HepG2 (cell line): ENCODE measurements around the gene ZBTB43. TPM values are rescaled to one million over a fixed set of nuclear protein-coding genes. Genes with fewer than 3 reads are reported as not detected.

Experiments used
- BRCA1 ChIP-seq: sonication (generic); formaldehyde crosslinking; IDR thresholded peaks from 2 replicates; pipeline ENCODE4 v1.4.0; 2020; ENCODE audit warnings: missing genetic modification reagents
- HMG20B ChIP-seq: conservative IDR thresholded peaks from 2 replicates; pipeline ENCODE4 v1.6.1; 2016; ENCODE audit warnings: missing genetic modification reagents, missing compliant biosample characterization
- KLF16 ChIP-seq, 2 experiments: sonication (generic) in 1 of 2; formaldehyde crosslinking in 1 of 2; IDR thresholded peaks; 2 replicates each; pipeline versions ENCODE4 v1.6.1 to v1.8.0; 2016 to 2023; ENCODE audit warnings: missing genetic modification reagents in 2 of 2, missing compliant biosample characterization in 1 of 2
- RBM39 ChIP-seq: fragments of 200-400 bp; formaldehyde crosslinking; IDR thresholded peaks from one replicate; pipeline ENCODE4 v1.6.1; 2018; ENCODE audit warnings: antibody characterized with exemption, mild to moderate bottlenecking, low read depth, low read length; ENCODE audit not compliant: poor library complexity, severe bottlenecking
- SSRP1 ChIP-seq: IDR thresholded peaks from 2 replicates; pipeline ENCODE4 v1.6.1; 2016; ENCODE audit warnings: control low read depth
- TCF12 ChIP-seq, 2 experiments: fragments of 450-650 bp in 1 of 2; sonication (generic) in 1 of 2; formaldehyde crosslinking in 1 of 2; IDR thresholded peaks; 2 replicates each; pipeline versions ENCODE4 v1.6.1 to v1.8.0; 2017 to 2022; ENCODE audit warnings: antibody characterized with exemption in 1 of 2, mild to moderate bottlenecking in 1 of 2, missing genetic modification reagents in 1 of 2, moderate library complexity in 1 of 2
- THAP11 ChIP-seq: IDR thresholded peaks from 2 replicates; pipeline ENCODE4 v1.6.1; 2016; ENCODE audit warnings: missing biosample characterization, missing genetic modification reagents
- ZBTB26 ChIP-seq: IDR thresholded peaks from 2 replicates; pipeline ENCODE4 v1.6.1; 2016; ENCODE audit warnings: missing compliant biosample characterization, missing genetic modification reagents, borderline replicate concordance
- ZNF546 ChIP-seq: sonication (generic); formaldehyde crosslinking; conservative IDR thresholded peaks from 2 replicates; pipeline ENCODE4 v1.8.1; 2023; ENCODE audit warnings: mild to moderate bottlenecking, missing genetic modification reagents
- ZNF569 ChIP-seq: sonication (generic); formaldehyde crosslinking; IDR thresholded peaks from 2 replicates; pipeline ENCODE4 v1.5.0; 2020; ENCODE audit warnings: mild to moderate bottlenecking, missing genetic modification reagents, moderate library complexity, borderline replicate concordance
- ZNF660 ChIP-seq: sonication (generic); formaldehyde crosslinking; IDR thresholded peaks from 2 replicates; pipeline ENCODE4 v1.5.1; 2020; ENCODE audit warnings: mild to moderate bottlenecking, low read depth, missing genetic modification reagents, borderline replicate concordance
- ZNF792 ChIP-seq: IDR thresholded peaks from 2 replicates; pipeline ENCODE4 v1.6.1; 2016
- ZSCAN25 ChIP-seq: sonication (generic); formaldehyde crosslinking; IDR thresholded peaks from 2 replicates; pipeline ENCODE4 v1.8.0; 2022; ENCODE audit warnings: mild to moderate bottlenecking, missing genetic modification reagents
- ZUFSP ChIP-seq: sonication (generic); formaldehyde crosslinking; IDR thresholded peaks from 2 replicates; pipeline ENCODE4 v1.9.0; 2021; ENCODE audit warnings: missing genetic modification reagents, mild to moderate bottlenecking, borderline replicate concordance
- polyA plus RNA-seq, 8 experiments: library from polyadenylated mRNA; depleted of rRNA in 3 of 8; stranded (reverse) in 7 of 8; unstranded in 1 of 8; fragments of >200 nt; fragmentation: Illumina TruSeq in 4 of 8; extraction: Trizol in 4 of 8; gene quantifications; 2 replicates each; pipeline versions ENCODE4 v1.2.1 to v1.2.3, GENCODE V29; 2011 to 2016; ENCODE audit warnings: low read depth in 4 of 8, missing spikeins in 1 of 8, mixed read lengths in 1 of 8; ENCODE audit not compliant: insufficient read depth in 1 of 8
- total RNA-seq, 5 experiments: library from RNA; depleted of rRNA; stranded (reverse); fragments of >200 nt; fragmentation: Illumina TruSeq; extraction: Trizol; gene quantifications; 2 replicates each; pipeline ENCODE4 v1.2.3, GENCODE V29; 2016; ENCODE audit warnings: low read depth in 1 of 5
- TF ChIP-seq, protein P1 (sequence below): sonication (generic); formaldehyde crosslinking; IDR thresholded peaks from 2 replicates; pipeline ENCODE4 v1.4.0; 2020; ENCODE audit warnings: mild to moderate bottlenecking, missing genetic modification reagents
- TF ChIP-seq, protein P2 (sequence below), 2 experiments: sonication (generic) in 1 of 2; formaldehyde crosslinking in 1 of 2; IDR thresholded peaks; 2 replicates each; pipeline versions ENCODE4 v1.4.0 to v1.6.1; 2016 to 2020; ENCODE audit warnings: borderline replicate concordance in 1 of 2, low read depth in 1 of 2, mild to moderate bottlenecking in 1 of 2, missing genetic modification reagents in 1 of 2
- TF ChIP-seq, protein P3 (sequence below): sonication (generic); formaldehyde crosslinking; IDR thresholded peaks from 2 replicates; pipeline ENCODE4 v1.5.1; 2020; ENCODE audit warnings: mild to moderate bottlenecking, moderate library complexity, missing genetic modification reagents

The ZBTB43 gene
- total and polyA plus RNA-seq, 2 of the 13 experiments (the other 11 are each of a cell fraction or from before 2014, with no cell fraction given), result 7.1 to 31.4 TPM

GRCh38 chr9:126804696-126805553 is at the start of gene ZBTB43 (continued):
- TF ChIP-seq TCF12 (IDR thresholded peaks at IDR 0.05) (no peak), TCF12 (CRISPR knock-in tag; IDR thresholded peaks at IDR 0.05) (peak; percentile 64), ZNF792 (peak; percentile 23; the same call in 1 of the 2 replicates), ZBTB26 (CRISPR knock-in tag) (peak; percentile 25; the same call in 1 of the 2 replicates), THAP11 (CRISPR knock-in tag) (peak; percentile 91), BRCA1 (CRISPR knock-in tag) (0 out of 2 replicates have a peak, but pooled peaks have one; percentile 27), RBM39 (peak; percentile 83), HMG20B (CRISPR knock-in tag) (no peak), SSRP1 (CRISPR knock-in tag) (no peak), ZUFSP (CRISPR knock-in tag) (no peak), ZNF546 (CRISPR knock-in tag) (no peak; the same call in 1 of the 2 replicates), KLF16 (CRISPR knock-in tag; IDR thresholded peaks at IDR 0.05) (peak in 1 of 2 experiments; percentile 74; a peak in 1 of 4 replicates), ZNF569 (CRISPR knock-in tag) (peak; percentile 45; the same call in 1 of the 2 replicates), ZNF660 (CRISPR knock-in tag) (no peak), ZSCAN25 (0 out of 2 replicates have a peak, but pooled peaks have one; percentile 20)
- TF ChIP-seq, protein P1, sequence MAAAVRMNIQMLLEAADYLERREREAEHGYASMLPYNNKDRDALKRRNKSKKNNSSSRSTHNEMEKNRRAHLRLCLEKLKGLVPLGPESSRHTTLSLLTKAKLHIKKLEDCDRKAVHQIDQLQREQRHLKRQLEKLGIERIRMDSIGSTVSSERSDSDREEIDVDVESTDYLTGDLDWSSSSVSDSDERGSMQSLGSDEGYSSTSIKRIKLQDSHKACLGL (CRISPR knock-in tag), result peak; percentile 93
- TF ChIP-seq, protein P2, sequence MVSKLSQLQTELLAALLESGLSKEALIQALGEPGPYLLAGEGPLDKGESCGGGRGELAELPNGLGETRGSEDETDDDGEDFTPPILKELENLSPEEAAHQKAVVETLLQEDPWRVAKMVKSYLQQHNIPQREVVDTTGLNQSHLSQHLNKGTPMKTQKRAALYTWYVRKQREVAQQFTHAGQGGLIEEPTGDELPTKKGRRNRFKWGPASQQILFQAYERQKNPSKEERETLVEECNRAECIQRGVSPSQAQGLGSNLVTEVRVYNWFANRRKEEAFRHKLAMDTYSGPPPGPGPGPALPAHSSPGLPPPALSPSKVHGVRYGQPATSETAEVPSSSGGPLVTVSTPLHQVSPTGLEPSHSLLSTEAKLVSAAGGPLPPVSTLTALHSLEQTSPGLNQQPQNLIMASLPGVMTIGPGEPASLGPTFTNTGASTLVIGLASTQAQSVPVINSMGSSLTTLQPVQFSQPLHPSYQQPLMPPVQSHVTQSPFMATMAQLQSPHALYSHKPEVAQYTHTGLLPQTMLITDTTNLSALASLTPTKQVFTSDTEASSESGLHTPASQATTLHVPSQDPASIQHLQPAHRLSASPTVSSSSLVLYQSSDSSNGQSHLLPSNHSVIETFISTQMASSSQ (IDR thresholded peaks at IDR 0.05; ENCODE audit: low read depth), result no peak
- TF ChIP-seq, protein P2 (CRISPR knock-in tag; IDR thresholded peaks at IDR 0.05; ENCODE audit: borderline replicate concordance), result no peak; the same call in 1 of the 2 replicates
- TF ChIP-seq, protein P3, sequence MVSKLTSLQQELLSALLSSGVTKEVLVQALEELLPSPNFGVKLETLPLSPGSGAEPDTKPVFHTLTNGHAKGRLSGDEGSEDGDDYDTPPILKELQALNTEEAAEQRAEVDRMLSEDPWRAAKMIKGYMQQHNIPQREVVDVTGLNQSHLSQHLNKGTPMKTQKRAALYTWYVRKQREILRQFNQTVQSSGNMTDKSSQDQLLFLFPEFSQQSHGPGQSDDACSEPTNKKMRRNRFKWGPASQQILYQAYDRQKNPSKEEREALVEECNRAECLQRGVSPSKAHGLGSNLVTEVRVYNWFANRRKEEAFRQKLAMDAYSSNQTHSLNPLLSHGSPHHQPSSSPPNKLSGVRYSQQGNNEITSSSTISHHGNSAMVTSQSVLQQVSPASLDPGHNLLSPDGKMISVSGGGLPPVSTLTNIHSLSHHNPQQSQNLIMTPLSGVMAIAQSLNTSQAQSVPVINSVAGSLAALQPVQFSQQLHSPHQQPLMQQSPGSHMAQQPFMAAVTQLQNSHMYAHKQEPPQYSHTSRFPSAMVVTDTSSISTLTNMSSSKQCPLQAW, result peak; percentile 40; the same call in 1 of the 2 replicates
